Thoracic aorta (tissue), 2 donors: ENCODE measurements around the gene HMX3. TPM values are rescaled to one million over a fixed set of nuclear protein-coding genes. Genes with fewer than 3 reads are reported as not detected.

Experiments
- ATAC-seq: fragments of 150-250 bp; one replicate; pipeline ENCODE4 v1.8.0; 2017; ENCODE audit warnings: low read depth; ENCODE audit not compliant: insufficient number of reproducible peaks, low FRiP score
- DNase-seq: peaks from one replicate; pipeline ENCODE4 v3.0.0-alpha.2; 2020; ENCODE audit warnings: low spot score
- H3K27ac ChIP-seq, 2 donors: fragments of 200-600 bp; sonication (generic); 1 replicate in 1 of 2; 2 replicates in 1 of 2; pipeline ENCODE4 v1.5.1; 2016; ENCODE audit warnings: mild to moderate bottlenecking in 2 of 2, moderate library complexity in 2 of 2
- H3K27me3 ChIP-seq: fragments of 200-600 bp; sonication (generic); replicated peaks from 2 replicates; pipeline ENCODE4 v1.6.0; 2016; ENCODE audit warnings: mild to moderate bottlenecking; ENCODE audit not compliant: insufficient read depth
- H3K36me3 ChIP-seq: fragments of 200-600 bp; sonication (generic); one replicate; pipeline ENCODE4 v1.5.1; 2016
- H3K4me1 ChIP-seq, 2 donors: fragments of 200-600 bp; sonication (generic); 1 replicate in 1 of 2; 2 replicates in 1 of 2; pipeline versions ENCODE4 v1.5.1 to v1.6.0; 2016; ENCODE audit warnings: low read depth in 2 of 2, mild to moderate bottlenecking in 1 of 2; ENCODE audit not compliant: control insufficient read depth in 1 of 2
- H3K4me3 ChIP-seq: fragments of 200-600 bp; sonication (generic); 2 replicates; pipeline ENCODE4 v1.5.1; 2016; ENCODE audit warnings: mild to moderate bottlenecking
- H3K9me3 ChIP-seq: fragments of 200-600 bp; sonication (generic); 2 replicates; pipeline ENCODE4 v1.5.1; 2016
- CTCF ChIP-seq: fragments of 200-600 bp; sonication (generic); IDR thresholded peaks from one replicate; pipeline ENCODE4 v1.5.1; 2019; ENCODE audit warnings: antibody characterized with exemption
- total RNA-seq, 2 donors: library from RNA; depleted of rRNA; stranded (reverse); fragments of >200 nt; gene quantifications; one replicate each; pipeline versions ENCODE4 v1.1.0 to v1.2.3, GENCODE V29; 2016

HMX3 gene
- total RNA-seq, 2 donors from 2014 or later: not detected

- no peak for ATAC-seq
- no peaks in the 10 kb centered on the region for H3K4me1 ChIP-seq
- no peak overlapping the region for H3K27ac ChIP-seq
- H3K9me3 ChIP-seq: no peaks in the 10 kb centered on the region
- H3K36me3 ChIP-seq: no peaks in the 10 kb centered on the region
- no peak overlapping the region for H3K4me3 ChIP-seq
- DNase-seq: no peak
- H3K27me3 ChIP-seq: no peaks in the 10 kb centered on the region
- TF ChIP-seq CTCF: no peak
Measured at GRCh38 chr10:123102673-123103072, 33.1 kb upstream of the HMX3 start.

GRCh38 chr10:123103944-123104343, 31.8 kb upstream of the HMX3 start:
- TF ChIP-seq CTCF: no peak
- Histone ChIP-seq H3K4me3 (no peak overlapping the region), H3K27ac (no peak overlapping the region), H3K4me1 (no peaks in the 10 kb centered on the region), H3K9me3 (no peaks in the 10 kb centered on the region), H3K27me3 (no peaks in the 10 kb centered on the region), H3K36me3 (no peaks in the 10 kb centered on the region)
- DNase-seq: no peak
- no peak for ATAC-seq

- ATAC-seq: no peak
- H3K4me1 ChIP-seq: no peaks in the 10 kb centered on the region
- no peaks in the 10 kb centered on the region for H3K9me3 ChIP-seq
Measured at GRCh38 chr10:123109466-123109865, 26.3 kb upstream of the HMX3 start.

GRCh38 chr10:123117644-123118417, 17.9 kb upstream of the HMX3 start:
- no peak for DNase-seq
- Histone ChIP-seq H3K4me1 (no peaks in the 10 kb centered on the region), H3K9me3 (no peaks in the 10 kb centered on the region), H3K4me3 (no peak overlapping the region), H3K27me3 (peaks cover 9% of the 10 kb centered on the region), H3K27ac (no peak overlapping the region), H3K36me3 (no peaks in the 10 kb centered on the region)
- TF ChIP-seq CTCF: no peak
- no peak for ATAC-seq

More at GRCh38 chr10:123109466-123109865, 26.3 kb upstream of the HMX3 start:
- Histone ChIP-seq H3K27ac (no peak overlapping the region), H3K4me3 (no peak overlapping the region), H3K27me3 (no peaks in the 10 kb centered on the region), H3K36me3 (no peaks in the 10 kb centered on the region)
- TF ChIP-seq CTCF: no peak
- no peak for DNase-seq

- Histone ChIP-seq H3K27me3 (peaks cover 9% of the 10 kb centered on the region), H3K27ac (no peak overlapping the region), H3K4me3 (no peak overlapping the region), H3K9me3 (no peaks in the 10 kb centered on the region), H3K4me1 (no peaks in the 10 kb centered on the region), H3K36me3 (no peaks in the 10 kb centered on the region)
- DNase-seq (no peak), ATAC-seq (no peak)
- no peak for TF ChIP-seq CTCF
Measured at GRCh38 chr10:123119081-123119480, 16.7 kb upstream of the HMX3 start.
